Suprapubic skin (tissue), 4 donors: Measurements from ENCODE around the gene EXD2. TPM values are rescaled to one million over a fixed set of nuclear protein-coding genes. Genes with fewer than 3 reads are reported as not detected.

ENCODE experiments used
- DNase-seq, 2 donors: peaks; one replicate each; pipeline ENCODE4 v3.0.0-alpha.2; 2019; ENCODE audit warnings: low spot score in 2 of 2
- H3K27ac ChIP-seq: fragments of 200-600 bp; sonication (generic); one replicate; pipeline ENCODE4 v1.5.1; 2019
- H3K27me3 ChIP-seq: fragments of 200-600 bp; sonication (generic); one replicate; pipeline ENCODE4 v1.5.1; 2019
- H3K36me3 ChIP-seq: fragments of 200-600 bp; sonication (generic); one replicate; pipeline ENCODE4 v1.5.1; 2019
- H3K4me1 ChIP-seq: fragments of 200-600 bp; sonication (generic); one replicate; pipeline ENCODE4 v1.5.1; 2019
- H3K4me3 ChIP-seq: fragments of 200-600 bp; sonication (generic); one replicate; pipeline ENCODE4 v1.5.1; 2019; ENCODE audit warnings: mild to moderate bottlenecking
- H3K9me3 ChIP-seq: fragments of 200-600 bp; sonication (generic); one replicate; pipeline ENCODE4 v1.5.1; 2019
- CTCF ChIP-seq, 2 donors: fragments of 200-600 bp in 1 of 2; fragments of 450-650 bp in 1 of 2; sonication (generic) in 1 of 2; IDR thresholded peaks; one replicate each; pipeline ENCODE4 v1.5.1; 2016 to 2019; ENCODE audit warnings: antibody characterized with exemption in 2 of 2, mild to moderate bottlenecking in 1 of 2, moderate library complexity in 1 of 2
- EP300 ChIP-seq: sonication (generic); formaldehyde crosslinking; IDR thresholded peaks from one replicate; pipeline ENCODE4 v1.6.1; 2017; ENCODE audit warnings: antibody characterized with exemption
- POLR2AphosphoS5 ChIP-seq, 3 donors: sonication (generic); formaldehyde crosslinking; IDR thresholded peaks; one replicate each; pipeline ENCODE4 v1.6.1; 2017; ENCODE audit warnings: antibody characterized with exemption in 3 of 3
- WGBS: methylation state at CpG from one replicate; pipeline ENCODE4 v1.1.5; 2018; 5-methylcytosine and 5-hydroxymethylcytosine counted together
- total RNA-seq, 4 donors: library from RNA; depleted of rRNA; stranded (reverse); fragments of >200 nt; gene quantifications; one replicate each; pipeline ENCODE4 v1.1.0, GENCODE V29; 2016

The EXD2 gene
- total RNA-seq, 4 donors from 2014 or later = 17.6 to 26.8 (median 19.6) TPM

- DNase-seq = peak in 1 of 2 donors; percentile 72
- Histone ChIP-seq H3K4me1 (peaks cover 27% of the 10 kb centered on the region), H3K36me3 (no peaks in the 10 kb centered on the region), H3K27ac (no peak overlapping the region), H3K4me3 (no peak overlapping the region), H3K27me3 (no peaks in the 10 kb centered on the region), H3K9me3 (no peaks in the 10 kb centered on the region)
- WGBS = 72% methylated on average over 5 of the region's 5 CpGs
- TF ChIP-seq CTCF (IDR thresholded peaks at IDR 0.05) = no peak
Measured at GRCh38 chr14:69291396-69291795, 100.1 kb downstream of the EXD2 start.

GRCh38 chr14:69291891-69292561 lies 100.7 kb downstream of the EXD2 start:
- TF ChIP-seq POLR2AphosphoS5 (IDR thresholded peaks at IDR 0.05) (no peak), CTCF (IDR thresholded peaks at IDR 0.05) (no peak), EP300 (no peak)
- no peak overlapping the region for H3K4me3 ChIP-seq
- WGBS = 73% methylated on average over 5 of the region's 5 CpGs
- no peaks in the 10 kb centered on the region for H3K9me3 ChIP-seq
- H3K27me3 ChIP-seq = no peaks in the 10 kb centered on the region
- H3K36me3 ChIP-seq = no peaks in the 10 kb centered on the region
- peaks cover 27% of the 10 kb centered on the region for H3K4me1 ChIP-seq
- H3K27ac ChIP-seq = no peak overlapping the region
- peak in 1 of 2 donors; percentile 28 for DNase-seq

Other genes with a start within 250 kb of the EXD2 start
- 100 to 1,000 TPM in 2 of 4 donors, 10 to 100 TPM in 2; 76.8 to 117 (median 94.0) TPM for gene ACTN1, start 212.2 kb upstream of the EXD2 start, total RNA-seq
- 10 to 100 TPM; 34.9 to 67.6 (median 48.1) TPM for gene DCAF5, start 38.4 kb upstream of the EXD2 start, total RNA-seq
- 1 to 10 TPM; 2.1 to 4.6 (median 3.4) TPM for gene GALNT16, start 68.7 kb downstream of the EXD2 start, total RNA-seq
- gene ERH, start 206.8 kb downstream of the EXD2 start, total RNA-seq = 10 to 100 TPM; 40.6 to 54.3 (median 41.5) TPM
- 10 to 100 TPM; 46.5 to 65.6 (median 60.2) TPM for gene SLC39A9, start 207.2 kb downstream of the EXD2 start, total RNA-seq